HepG2 (cell line): ENCODE measurements around the gene PRDX6. TPM values are rescaled to one million over a fixed set of nuclear protein-coding genes. Genes with fewer than 3 reads are reported as not detected.
A peak's percentile ranks its signal among the peaks of the same experiment; 100 is the strongest.

Source experiments
- ARID3A ChIP-seq: IDR thresholded peaks from 2 replicates; pipeline ENCODE4 v1.6.1; 2012; ENCODE audit warnings: low read depth, low read length, improper control_type of control experiment
- ATF3 ChIP-seq: sonication (generic); formaldehyde crosslinking; IDR thresholded peaks from 2 replicates; pipeline ENCODE4 v1.4.0; 2020; ENCODE audit warnings: missing genetic modification reagents
- CBFB ChIP-seq: sonication (generic); formaldehyde crosslinking; IDR thresholded peaks from 2 replicates; pipeline ENCODE4 v1.4.0; 2020; ENCODE audit warnings: missing genetic modification reagents
- HNRNPUL1 ChIP-seq: fragments of 200-400 bp; formaldehyde crosslinking; IDR thresholded peaks from 2 replicates; pipeline ENCODE4 v1.6.1; 2017; ENCODE audit warnings: low read depth, mild to moderate bottlenecking, low read length, moderate library complexity
- IKZF1 ChIP-seq: fragments of 450-650 bp; IDR thresholded peaks from 2 replicates; pipeline ENCODE4 v1.7.1; 2016
- MATR3 ChIP-seq: sonication (generic); formaldehyde crosslinking; IDR thresholded peaks from 2 replicates; pipeline ENCODE4 v1.4.0; 2020; ENCODE audit warnings: missing genetic modification reagents
- MEIS1 ChIP-seq: sonication (generic); formaldehyde crosslinking; IDR thresholded peaks from 2 replicates; pipeline ENCODE4 v1.9.0; 2021; ENCODE audit warnings: mild to moderate bottlenecking, missing genetic modification reagents, moderate library complexity, borderline replicate concordance
- THAP9 ChIP-seq: sonication (generic); formaldehyde crosslinking; IDR thresholded peaks from 2 replicates; pipeline ENCODE4; 2020; ENCODE audit warnings: missing genetic modification reagents, mild to moderate bottlenecking, borderline replicate concordance
- ZBTB43 ChIP-seq: sonication (generic); formaldehyde crosslinking; conservative IDR thresholded peaks from 2 replicates; pipeline ENCODE4 v1.4.0; 2020; ENCODE audit warnings: missing genetic modification reagents
- ZMAT3 ChIP-seq: sonication (generic); formaldehyde crosslinking; conservative IDR thresholded peaks from 2 replicates; pipeline ENCODE4 v1.7.0; 2021; ENCODE audit warnings: missing genetic modification reagents
- ZNF318 ChIP-seq: sonication (generic); formaldehyde crosslinking; IDR thresholded peaks from 2 replicates; pipeline ENCODE4 v1.4.0; 2020; ENCODE audit warnings: mild to moderate bottlenecking, missing genetic modification reagents
- ZNF460 ChIP-seq: sonication (generic); formaldehyde crosslinking; IDR thresholded peaks from 2 replicates; pipeline ENCODE4 v1.5.1; 2020; ENCODE audit warnings: missing genetic modification reagents, mild to moderate bottlenecking, borderline replicate concordance
- ZNF510 ChIP-seq: sonication (generic); formaldehyde crosslinking; IDR thresholded peaks from 2 replicates; pipeline ENCODE4 v1.4.0; 2020; ENCODE audit warnings: low read depth, mild to moderate bottlenecking, missing genetic modification reagents
- polyA plus RNA-seq, 8 experiments: library from polyadenylated mRNA; depleted of rRNA in 3 of 8; stranded (reverse) in 7 of 8; unstranded in 1 of 8; fragments of >200 nt; fragmentation: Illumina TruSeq in 4 of 8; extraction: Trizol in 4 of 8; gene quantifications; 2 replicates each; pipeline versions ENCODE4 v1.2.1 to v1.2.3, GENCODE V29; 2011 to 2016; ENCODE audit warnings: low read depth in 4 of 8, missing spikeins in 1 of 8, mixed read lengths in 1 of 8; ENCODE audit not compliant: insufficient read depth in 1 of 8
- total RNA-seq, 5 experiments: library from RNA; depleted of rRNA; stranded (reverse); fragments of >200 nt; fragmentation: Illumina TruSeq; extraction: Trizol; gene quantifications; 2 replicates each; pipeline ENCODE4 v1.2.3, GENCODE V29; 2016; ENCODE audit warnings: low read depth in 1 of 5

Gene PRDX6
- total and polyA plus RNA-seq, 2 of the 13 experiments (the other 11 are each of a cell fraction or from before 2014, with no cell fraction given): 224 to 309 TPM

- TF ChIP-seq ZNF318 (CRISPR knock-in tag) (0 out of 2 replicates have a peak, but pooled peaks have one; percentile 52), ZNF460 (CRISPR knock-in tag) (no peak; the same call in 1 of the 2 replicates), ATF3 (CRISPR knock-in tag) (peak; percentile 14; the same call in 1 of the 2 replicates), THAP9 (CRISPR knock-in tag) (no peak), ZBTB43 (no peak), CBFB (no peak), IKZF1 (no peak), ZNF510 (CRISPR knock-in tag) (no peak; the same call in 1 of the 2 replicates), ARID3A (no peak), HNRNPUL1 (no peak), MATR3 (no peak), MEIS1 (peak; percentile 77), ZMAT3 (peak; percentile 69; the same call in 1 of the 2 replicates)
Observed at GRCh38 chr1:173477286-173478093, at the start of gene PRDX6 (continued).
